ENCODE data around the gene GLYR1.

Gene GLYR1

DNA sequence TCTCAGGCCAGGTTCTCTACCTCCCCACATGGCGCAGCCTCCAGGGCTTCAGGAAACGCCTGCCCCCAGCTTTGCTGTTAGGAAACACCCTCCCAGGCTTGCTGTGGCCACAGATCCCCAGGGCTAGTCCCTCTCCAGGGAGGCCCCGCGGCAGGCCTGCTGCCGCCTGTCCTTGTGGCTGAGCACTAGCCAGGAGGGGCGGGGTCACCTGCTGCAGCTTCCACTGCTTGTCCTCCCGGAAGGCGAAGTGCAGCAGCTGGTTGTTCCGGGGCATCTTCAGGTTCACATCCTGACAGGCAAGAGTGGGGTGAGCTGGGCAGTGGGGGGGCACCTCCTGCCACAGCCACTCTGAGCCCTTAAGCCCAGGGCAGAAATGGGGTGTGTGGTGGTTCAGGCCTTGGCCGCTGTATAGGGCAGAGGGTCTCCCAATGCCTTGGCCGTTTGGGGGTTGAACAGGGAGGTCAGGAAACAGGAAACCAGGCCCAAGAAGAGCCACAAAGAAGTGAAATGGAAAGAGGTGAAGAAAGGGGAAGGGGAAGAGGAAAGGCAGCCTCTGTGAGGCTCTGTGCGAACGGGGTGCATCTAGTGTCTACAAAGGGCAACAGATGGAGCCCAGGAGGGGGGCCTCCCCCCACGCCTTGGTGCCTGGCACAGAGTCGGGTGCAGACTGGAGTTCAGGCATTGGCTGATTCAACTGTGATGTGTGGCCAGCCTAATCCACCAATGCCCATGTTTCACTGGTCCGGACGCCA, 46.6 kb downstream of the GLYR1 start:
- TF ChIP-seq, protein P1, sequence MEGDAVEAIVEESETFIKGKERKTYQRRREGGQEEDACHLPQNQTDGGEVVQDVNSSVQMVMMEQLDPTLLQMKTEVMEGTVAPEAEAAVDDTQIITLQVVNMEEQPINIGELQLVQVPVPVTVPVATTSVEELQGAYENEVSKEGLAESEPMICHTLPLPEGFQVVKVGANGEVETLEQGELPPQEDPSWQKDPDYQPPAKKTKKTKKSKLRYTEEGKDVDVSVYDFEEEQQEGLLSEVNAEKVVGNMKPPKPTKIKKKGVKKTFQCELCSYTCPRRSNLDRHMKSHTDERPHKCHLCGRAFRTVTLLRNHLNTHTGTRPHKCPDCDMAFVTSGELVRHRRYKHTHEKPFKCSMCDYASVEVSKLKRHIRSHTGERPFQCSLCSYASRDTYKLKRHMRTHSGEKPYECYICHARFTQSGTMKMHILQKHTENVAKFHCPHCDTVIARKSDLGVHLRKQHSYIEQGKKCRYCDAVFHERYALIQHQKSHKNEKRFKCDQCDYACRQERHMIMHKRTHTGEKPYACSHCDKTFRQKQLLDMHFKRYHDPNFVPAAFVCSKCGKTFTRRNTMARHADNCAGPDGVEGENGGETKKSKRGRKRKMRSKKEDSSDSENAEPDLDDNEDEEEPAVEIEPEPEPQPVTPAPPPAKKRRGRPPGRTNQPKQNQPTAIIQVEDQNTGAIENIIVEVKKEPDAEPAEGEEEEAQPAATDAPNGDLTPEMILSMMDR (IDR thresholded peaks at IDR 0.05; ENCODE audit: low read depth, low read length): no peak
- peak; percentile 94 for DNase-seq
- no peaks in the 10 kb centered on the region for H3K9me3 ChIP-seq (ENCODE audit: severe bottlenecking)
- H3K4me3 ChIP-seq (ENCODE audit: low read depth, low read length): peak overlapping the region; percentile 63
- no peaks in the 10 kb centered on the region for H3K27me3 ChIP-seq (ENCODE audit: insufficient read depth, low read depth, severe bottlenecking)
- peaks cover 72% of the 10 kb centered on the region for H3K36me3 ChIP-seq
- H3K27ac ChIP-seq: peak overlapping the region; percentile 95

DNA sequence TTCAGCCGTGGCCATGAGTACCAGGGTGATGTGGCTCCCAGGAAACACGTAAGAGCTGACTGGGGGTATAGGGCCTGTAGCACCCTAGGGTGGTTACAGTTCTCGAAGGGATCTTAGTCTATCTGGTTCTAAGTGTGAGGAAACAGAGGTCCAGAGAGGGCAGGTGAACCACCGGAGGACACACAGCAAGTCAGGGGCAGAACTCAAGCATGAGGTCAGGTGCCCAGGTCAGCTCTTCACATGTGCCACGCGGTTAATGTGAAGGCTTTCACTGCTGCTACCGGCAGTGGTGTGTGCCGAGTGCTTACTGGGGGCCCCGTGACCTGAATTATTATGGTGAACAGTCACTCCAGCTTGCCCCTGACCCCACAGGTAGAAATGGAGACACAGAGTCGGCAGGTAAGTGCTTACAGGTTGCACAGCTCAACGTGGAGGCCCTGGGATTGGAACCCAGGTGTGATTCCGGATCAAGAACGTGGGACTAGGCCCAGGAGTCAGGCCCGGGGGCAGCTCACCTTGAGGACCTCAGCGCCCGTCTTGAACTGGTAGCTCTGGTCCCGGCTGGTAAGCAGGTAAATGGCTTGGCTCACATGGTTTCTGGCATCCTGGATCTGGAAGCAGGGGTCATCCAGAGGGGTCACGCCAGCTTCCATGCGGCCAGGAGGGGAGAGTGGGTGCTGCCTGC, 47.8 kb downstream of the GLYR1 start:
- TF ChIP-seq, protein P1 (IDR thresholded peaks at IDR 0.05; ENCODE audit: low read depth, low read length): no peak
- Histone ChIP-seq H3K27ac (peak overlapping the region; percentile 95), H3K27me3 (ENCODE audit: insufficient read depth, low read depth, severe bottlenecking) (no peaks in the 10 kb centered on the region), H3K4me3 (ENCODE audit: low read depth, low read length) (no peak overlapping the region), H3K9me3 (ENCODE audit: severe bottlenecking) (no peaks in the 10 kb centered on the region), H3K36me3 (peaks cover 69% of the 10 kb centered on the region)
- DNase-seq: no peak

DNA sequence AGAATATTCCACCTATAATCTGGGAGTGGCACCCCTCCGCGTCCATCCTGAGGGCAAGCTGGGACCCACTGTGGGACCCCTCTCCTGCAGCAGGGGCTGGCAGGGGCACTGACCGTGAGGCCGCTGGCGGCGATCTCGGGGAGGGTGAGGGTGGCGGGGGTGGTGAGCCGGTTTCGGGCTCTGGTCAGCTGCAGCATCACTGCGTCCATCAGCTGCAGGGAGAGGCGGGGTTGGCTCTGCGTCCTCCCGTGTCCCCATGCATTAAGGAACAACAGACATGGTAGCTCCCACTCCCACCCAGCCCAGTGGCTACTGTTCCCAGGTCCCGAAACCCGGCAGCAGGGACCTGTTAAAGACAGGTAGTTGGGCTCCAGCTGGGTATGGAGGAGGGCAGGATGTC, 48.6 kb downstream of the GLYR1 start:
- DNase-seq: no peak
- no peak overlapping the region for H3K27ac ChIP-seq
- no peak overlapping the region for H3K4me3 ChIP-seq (ENCODE audit: low read depth, low read length)
- H3K9me3 ChIP-seq (ENCODE audit: severe bottlenecking): no peaks in the 10 kb centered on the region
- H3K27me3 ChIP-seq (ENCODE audit: insufficient read depth, low read depth, severe bottlenecking): no peaks in the 10 kb centered on the region
- TF ChIP-seq, protein P1 (IDR thresholded peaks at IDR 0.05; ENCODE audit: low read depth, low read length): no peak
- H3K36me3 ChIP-seq: peaks cover 61% of the 10 kb centered on the region

DNA sequence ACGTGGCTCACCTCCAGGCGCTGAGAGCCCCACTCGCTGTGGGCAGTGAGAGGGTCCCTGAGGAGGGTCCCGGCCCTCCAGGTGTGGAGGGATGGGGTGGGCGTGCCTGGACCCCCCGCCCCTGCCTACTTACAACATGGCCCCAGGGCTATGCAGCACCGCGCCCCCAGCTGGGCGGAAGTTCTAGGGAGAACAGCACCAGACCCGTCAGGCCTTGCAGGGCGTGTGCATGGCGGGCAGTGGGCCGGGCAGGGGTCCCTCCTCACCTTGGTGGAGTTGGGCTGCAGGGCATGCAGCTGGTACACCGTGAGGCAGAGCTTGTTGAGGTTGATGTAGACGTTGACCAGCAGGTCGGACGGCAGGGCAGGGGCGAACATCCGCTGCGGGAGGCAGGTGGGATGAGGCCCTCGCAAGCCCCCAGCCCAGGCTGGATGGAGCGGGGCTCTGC, 49.3 kb downstream of the GLYR1 start:
- no peak overlapping the region for H3K27ac ChIP-seq
- no peak for DNase-seq
- no peak overlapping the region for H3K4me3 ChIP-seq (ENCODE audit: low read depth, low read length)
- TF ChIP-seq, protein P1 (IDR thresholded peaks at IDR 0.05; ENCODE audit: low read depth, low read length): no peak
- peaks cover 61% of the 10 kb centered on the region for H3K36me3 ChIP-seq
- H3K27me3 ChIP-seq (ENCODE audit: insufficient read depth, low read depth, severe bottlenecking): no peaks in the 10 kb centered on the region
- no peaks in the 10 kb centered on the region for H3K9me3 ChIP-seq (ENCODE audit: severe bottlenecking)

DNA sequence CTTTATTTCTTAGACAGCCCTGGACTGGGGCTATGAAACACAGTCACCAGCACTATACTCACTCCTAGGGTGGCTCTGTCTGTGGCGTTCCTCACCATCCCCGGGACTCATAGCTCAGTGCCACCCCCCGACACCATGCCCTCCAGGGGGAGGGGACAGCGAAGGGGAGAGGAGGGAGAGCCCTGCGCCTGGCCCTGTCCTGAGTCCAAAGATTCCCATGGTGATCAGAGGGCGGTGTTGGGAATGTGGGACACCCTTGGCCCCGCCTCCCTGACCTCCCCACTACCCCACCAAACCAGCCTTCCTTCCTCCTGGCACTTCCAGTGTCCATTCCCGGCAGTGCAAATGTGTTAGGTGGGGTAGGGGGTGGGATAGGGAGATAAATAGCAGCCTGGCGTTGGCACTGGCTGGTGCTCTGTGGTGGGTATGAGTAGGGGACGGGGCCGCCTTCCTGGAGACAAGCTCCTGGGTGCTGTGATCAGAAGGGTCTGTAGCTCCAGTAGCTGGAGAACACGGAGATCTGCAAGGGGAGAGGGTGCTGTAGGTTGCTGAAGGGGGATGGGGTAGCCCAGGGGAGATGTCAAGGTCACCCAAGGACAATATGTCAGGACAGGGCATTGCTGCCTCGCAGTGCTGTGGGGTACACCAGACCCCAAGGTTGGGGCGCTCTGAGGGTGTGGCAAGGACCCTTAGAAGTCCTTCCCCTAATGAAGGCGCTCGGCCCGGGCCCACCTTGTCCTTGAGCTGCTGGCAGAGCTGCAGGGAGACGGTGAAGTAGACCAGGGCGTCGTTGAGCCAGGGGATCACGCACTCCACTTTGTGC, 49.9 kb downstream of the GLYR1 start:
- no peak overlapping the region for H3K4me3 ChIP-seq (ENCODE audit: low read depth, low read length)
- no peak for DNase-seq
- H3K36me3 ChIP-seq: peaks cover 61% of the 10 kb centered on the region
- H3K27me3 ChIP-seq (ENCODE audit: insufficient read depth, low read depth, severe bottlenecking): no peaks in the 10 kb centered on the region
- TF ChIP-seq, protein P1 (IDR thresholded peaks at IDR 0.05; ENCODE audit: low read depth, low read length): no peak
- no peaks in the 10 kb centered on the region for H3K9me3 ChIP-seq (ENCODE audit: severe bottlenecking)
- no peak overlapping the region for H3K27ac ChIP-seq
